ENCODE results near the gene PTPRN2. TPM values are rescaled to one million over a fixed set of nuclear protein-coding genes. Genes with fewer than 3 reads are reported as not detected.

The PTPRN2 gene
- total RNA-seq, 1 experiment from 2014 or later, result 0.11 TPM

DNA sequence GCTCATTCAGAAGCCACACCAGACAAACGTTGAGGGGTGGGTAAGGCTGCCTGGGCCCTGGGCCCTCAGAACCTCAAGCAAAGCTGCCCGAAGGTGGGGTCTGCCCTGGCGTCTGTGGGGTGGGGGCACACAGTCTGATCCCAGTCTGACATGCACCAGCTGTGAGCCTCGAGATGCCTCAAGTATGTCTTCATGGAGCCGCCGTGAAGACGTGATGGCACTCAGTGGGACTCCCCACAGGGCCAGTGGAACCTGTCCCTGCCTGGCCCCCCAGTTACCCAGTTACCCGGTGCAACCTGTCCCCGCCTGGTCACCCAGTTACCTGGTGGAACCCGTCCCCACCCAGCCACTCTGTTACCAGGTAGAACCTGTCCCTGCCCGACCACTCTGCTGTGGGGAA lies 351.2 kb downstream of the PTPRN2 start:
- no peak overlapping the region for H3K27ac ChIP-seq (ENCODE audit: low read depth, low read length, poor library complexity, severe bottlenecking)
- no peaks in the 10 kb centered on the region for H3K4me1 ChIP-seq (ENCODE audit: insufficient read depth, low read length, poor library complexity, severe bottlenecking)
- no TSS peak for BruUV-seq (replicated peaks)
- DNase-seq (ENCODE audit: low spot score), result no peak
- ChIA-PET CTCF (no interaction called here), POLR2A (ENCODE audit: low non-redundant PET) (no interaction called here)
- H3K9me3 ChIP-seq (ENCODE audit: low read depth, low read length, poor library complexity, severe bottlenecking), result peaks cover 13% of the 10 kb centered on the region
- H3K36me3 ChIP-seq (ENCODE audit: insufficient read depth, low read length, poor library complexity, severe bottlenecking), result no peaks in the 10 kb centered on the region
- no peak overlapping the region for H3K4me3 ChIP-seq (ENCODE audit: low read depth, low read length, poor library complexity, severe bottlenecking)
- intact Hi-C loops (cut with micrococcal nuclease; ENCODE audit: unreplicated experiment), result no loop called here
- H3K27me3 ChIP-seq (replicated peaks; ENCODE audit: insufficient read depth, low read depth, low read length, poor library complexity), result no peaks in the 10 kb centered on the region
- TF ChIP-seq, protein P1, sequence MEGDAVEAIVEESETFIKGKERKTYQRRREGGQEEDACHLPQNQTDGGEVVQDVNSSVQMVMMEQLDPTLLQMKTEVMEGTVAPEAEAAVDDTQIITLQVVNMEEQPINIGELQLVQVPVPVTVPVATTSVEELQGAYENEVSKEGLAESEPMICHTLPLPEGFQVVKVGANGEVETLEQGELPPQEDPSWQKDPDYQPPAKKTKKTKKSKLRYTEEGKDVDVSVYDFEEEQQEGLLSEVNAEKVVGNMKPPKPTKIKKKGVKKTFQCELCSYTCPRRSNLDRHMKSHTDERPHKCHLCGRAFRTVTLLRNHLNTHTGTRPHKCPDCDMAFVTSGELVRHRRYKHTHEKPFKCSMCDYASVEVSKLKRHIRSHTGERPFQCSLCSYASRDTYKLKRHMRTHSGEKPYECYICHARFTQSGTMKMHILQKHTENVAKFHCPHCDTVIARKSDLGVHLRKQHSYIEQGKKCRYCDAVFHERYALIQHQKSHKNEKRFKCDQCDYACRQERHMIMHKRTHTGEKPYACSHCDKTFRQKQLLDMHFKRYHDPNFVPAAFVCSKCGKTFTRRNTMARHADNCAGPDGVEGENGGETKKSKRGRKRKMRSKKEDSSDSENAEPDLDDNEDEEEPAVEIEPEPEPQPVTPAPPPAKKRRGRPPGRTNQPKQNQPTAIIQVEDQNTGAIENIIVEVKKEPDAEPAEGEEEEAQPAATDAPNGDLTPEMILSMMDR (conservative IDR thresholded peaks at IDR 0.05; ENCODE audit: low read depth, low read length), result no peak
- no peak for TF ChIP-seq EZH2 (IDR thresholded peaks at IDR 0.05; ENCODE audit: borderline replicate concordance, low read depth, low read length, poor library complexity, severe bottlenecking)

DNA sequence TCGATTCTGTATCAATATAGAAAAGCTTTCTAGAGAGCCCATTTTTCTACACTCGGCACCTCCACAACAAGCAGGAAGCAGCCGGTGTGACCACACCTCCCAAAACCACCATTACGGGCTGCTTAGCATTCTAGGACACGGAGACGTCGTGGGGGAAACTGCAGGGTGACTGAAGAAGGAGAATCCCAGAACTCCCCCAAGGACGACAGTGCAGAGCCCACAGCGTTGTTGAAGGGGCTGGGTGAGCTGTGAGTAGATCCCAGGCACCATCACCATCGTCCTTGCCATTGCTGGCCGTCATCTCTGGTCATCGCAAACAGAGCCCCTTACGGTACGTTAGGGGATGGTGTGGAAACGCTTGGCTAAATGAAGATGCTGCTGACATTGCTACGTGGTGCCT lies 351.8 kb downstream of the PTPRN2 start:
- Histone ChIP-seq H3K27me3 (replicated peaks; ENCODE audit: insufficient read depth, low read depth, low read length, poor library complexity) (no peaks in the 10 kb centered on the region), H3K4me1 (ENCODE audit: insufficient read depth, low read length, poor library complexity, severe bottlenecking) (no peaks in the 10 kb centered on the region), H3K27ac (ENCODE audit: low read depth, low read length, poor library complexity, severe bottlenecking) (no peak overlapping the region), H3K36me3 (ENCODE audit: insufficient read depth, low read length, poor library complexity, severe bottlenecking) (no peaks in the 10 kb centered on the region), H3K4me3 (ENCODE audit: low read depth, low read length, poor library complexity, severe bottlenecking) (no peak overlapping the region), H3K9me3 (ENCODE audit: low read depth, low read length, poor library complexity, severe bottlenecking) (peaks cover 13% of the 10 kb centered on the region)
- intact Hi-C loops (cut with micrococcal nuclease; ENCODE audit: unreplicated experiment), result no loop called here
- ChIA-PET POLR2A (ENCODE audit: low non-redundant PET) (no interaction called here), CTCF (no interaction called here)
- no peak for DNase-seq (ENCODE audit: low spot score)
- TF ChIP-seq, protein P1 (conservative IDR thresholded peaks at IDR 0.05; ENCODE audit: low read depth, low read length), result no peak
- no peak for TF ChIP-seq EZH2 (IDR thresholded peaks at IDR 0.05; ENCODE audit: borderline replicate concordance, low read depth, low read length, poor library complexity, severe bottlenecking)
- no TSS peak for BruUV-seq (replicated peaks)

DNA sequence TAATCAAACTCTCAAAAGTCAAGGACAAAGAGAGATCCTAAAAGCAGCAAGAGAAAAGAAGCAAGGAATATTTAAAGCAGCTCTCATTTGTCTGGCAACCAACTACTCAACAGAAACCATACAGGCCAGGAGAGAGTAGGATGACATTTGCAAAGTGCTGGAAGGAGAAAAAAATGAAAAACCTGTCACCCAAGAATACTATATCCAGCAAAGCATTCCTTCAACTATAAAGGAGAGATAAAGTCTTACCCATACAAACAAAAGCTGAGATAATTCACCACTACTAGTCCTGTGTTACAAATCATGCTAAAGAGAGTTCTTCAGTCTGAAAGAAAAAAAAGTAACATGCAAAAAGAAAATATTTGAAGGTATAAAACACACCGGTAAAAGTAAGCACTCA lies 357.7 kb downstream of the PTPRN2 start:
- no peaks in the 10 kb centered on the region for H3K36me3 ChIP-seq (ENCODE audit: insufficient read depth, low read length, poor library complexity, severe bottlenecking)
- peaks cover 16% of the 10 kb centered on the region for H3K9me3 ChIP-seq (ENCODE audit: low read depth, low read length, poor library complexity, severe bottlenecking)
- DNase-seq (ENCODE audit: low spot score), result no peak
- TF ChIP-seq, protein P1 (conservative IDR thresholded peaks at IDR 0.05; ENCODE audit: low read depth, low read length), result no peak
- no peak for TF ChIP-seq EZH2 (IDR thresholded peaks at IDR 0.05; ENCODE audit: borderline replicate concordance, low read depth, low read length, poor library complexity, severe bottlenecking)
- no peak overlapping the region for H3K4me3 ChIP-seq (ENCODE audit: low read depth, low read length, poor library complexity, severe bottlenecking)
- intact Hi-C loops (cut with micrococcal nuclease; ENCODE audit: unreplicated experiment), result no loop called here
- no peaks in the 10 kb centered on the region for H3K4me1 ChIP-seq (ENCODE audit: insufficient read depth, low read length, poor library complexity, severe bottlenecking)
- ChIA-PET CTCF (no interaction called here), POLR2A (ENCODE audit: low non-redundant PET) (no interaction called here)
- no peaks in the 10 kb centered on the region for H3K27me3 ChIP-seq (replicated peaks; ENCODE audit: insufficient read depth, low read depth, low read length, poor library complexity)
- no peak overlapping the region for H3K27ac ChIP-seq (ENCODE audit: low read depth, low read length, poor library complexity, severe bottlenecking)
- no TSS peak for BruUV-seq (replicated peaks)

Data from A673 (cell line).